Measurements from ENCODE around the gene MAP3K19.
A peak's percentile ranks its signal among the peaks of the same experiment; 100 is the strongest.

DNA sequence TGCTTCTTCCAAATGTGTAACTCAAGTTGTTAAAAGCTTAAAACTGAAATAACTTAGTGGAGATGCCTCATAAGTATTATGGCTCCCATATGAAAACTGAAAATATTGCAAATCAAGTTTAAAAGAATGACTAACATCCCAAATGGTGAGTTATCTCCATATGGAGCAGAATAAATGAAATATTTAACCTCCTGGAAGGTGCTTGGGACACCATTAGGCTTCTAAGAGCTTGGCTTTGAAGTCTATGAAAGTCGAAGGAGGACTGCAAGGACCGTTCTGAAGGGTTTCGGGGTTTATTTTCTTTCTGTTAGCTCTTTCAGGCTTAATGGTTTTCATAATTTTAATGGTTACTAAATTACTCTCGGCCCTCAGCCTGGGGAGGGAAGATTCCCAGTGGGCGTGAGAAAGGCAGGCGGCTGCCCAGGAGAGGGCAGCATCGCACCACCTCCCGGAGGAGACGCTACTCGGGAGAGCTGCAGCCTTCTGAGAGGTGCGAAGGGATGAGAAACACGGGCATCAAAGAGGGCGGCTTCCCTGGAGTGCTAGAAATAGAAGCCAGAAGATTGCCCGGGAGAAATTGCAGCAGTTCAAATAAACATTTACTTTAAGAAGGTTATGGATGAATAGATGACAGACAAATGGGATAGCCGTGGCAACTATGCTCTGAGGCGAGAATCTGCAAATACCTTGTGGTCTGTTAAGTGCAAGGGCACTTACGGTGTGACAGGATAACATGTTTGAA lies 43.1 kb downstream of the MAP3K19 start:
- TF ChIP-seq, protein P1, sequence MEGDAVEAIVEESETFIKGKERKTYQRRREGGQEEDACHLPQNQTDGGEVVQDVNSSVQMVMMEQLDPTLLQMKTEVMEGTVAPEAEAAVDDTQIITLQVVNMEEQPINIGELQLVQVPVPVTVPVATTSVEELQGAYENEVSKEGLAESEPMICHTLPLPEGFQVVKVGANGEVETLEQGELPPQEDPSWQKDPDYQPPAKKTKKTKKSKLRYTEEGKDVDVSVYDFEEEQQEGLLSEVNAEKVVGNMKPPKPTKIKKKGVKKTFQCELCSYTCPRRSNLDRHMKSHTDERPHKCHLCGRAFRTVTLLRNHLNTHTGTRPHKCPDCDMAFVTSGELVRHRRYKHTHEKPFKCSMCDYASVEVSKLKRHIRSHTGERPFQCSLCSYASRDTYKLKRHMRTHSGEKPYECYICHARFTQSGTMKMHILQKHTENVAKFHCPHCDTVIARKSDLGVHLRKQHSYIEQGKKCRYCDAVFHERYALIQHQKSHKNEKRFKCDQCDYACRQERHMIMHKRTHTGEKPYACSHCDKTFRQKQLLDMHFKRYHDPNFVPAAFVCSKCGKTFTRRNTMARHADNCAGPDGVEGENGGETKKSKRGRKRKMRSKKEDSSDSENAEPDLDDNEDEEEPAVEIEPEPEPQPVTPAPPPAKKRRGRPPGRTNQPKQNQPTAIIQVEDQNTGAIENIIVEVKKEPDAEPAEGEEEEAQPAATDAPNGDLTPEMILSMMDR (IDR thresholded peaks at IDR 0.05), result peak; percentile 82 to 96 (median 89)
- TF ChIP-seq POLR2A (IDR thresholded peaks at IDR 0.05), result no peak

Data from heart left ventricle (tissue), 13 donors.